Ovary (tissue), 9 donors: ENCODE results near the gene EID2. TPM values are rescaled to one million over a fixed set of nuclear protein-coding genes. Genes with fewer than 3 reads are reported as not detected.

Experiments
- DNase-seq, 5 donors: peaks; one replicate each; pipeline ENCODE4 v3.0.0-alpha.2; 2019 to 2020
- H3K27ac ChIP-seq, 2 donors: fragments of 200-600 bp; one replicate each; pipeline versions ENCODE4 v1.5.1 to v1.8.0; 2019 to 2022
- H3K27me3 ChIP-seq: fragments of 200-600 bp; one replicate; pipeline ENCODE4 v1.8.0; 2022
- H3K36me3 ChIP-seq: fragments of 200-600 bp; sonication (generic); one replicate; pipeline ENCODE4 v1.5.1; 2019
- H3K4me1 ChIP-seq: one replicate; pipeline ENCODE4 v1.8.1; 2013; ENCODE audit warnings: mild to moderate bottlenecking, moderate library complexity; ENCODE audit not compliant: insufficient read depth
- H3K4me3 ChIP-seq: fragments of 200-600 bp; sonication (generic); one replicate; pipeline ENCODE4 v1.5.1; 2017
- H3K9me3 ChIP-seq, 2 donors: fragments of 200-600 bp in 1 of 2; sonication (generic) in 1 of 2; one replicate each; pipeline versions ENCODE4 v1.5.1 to v1.8.1; 2013 to 2019; ENCODE audit warnings: mild to moderate bottlenecking in 1 of 2, moderate library complexity in 1 of 2
- EP300 ChIP-seq: sonication (generic); formaldehyde crosslinking; IDR thresholded peaks from one replicate; pipeline ENCODE4 v1.6.1; 2017; ENCODE audit warnings: antibody characterized with exemption
- POLR2A ChIP-seq: fragments of 450-650 bp; IDR thresholded peaks from one replicate; pipeline ENCODE4 v1.6.1; 2017; ENCODE audit warnings: antibody characterized with exemption, mild to moderate bottlenecking, moderate library complexity
- WGBS, 3 donors: extraction: QIAGEN DNeasy Blood & Tissue Kit in 1 of 3; methylation state at CpG; one replicate each; pipeline versions ENCODE4 v1.1.5 to v1.1.7; 2013 to 2017; 5-methylcytosine and 5-hydroxymethylcytosine counted together
- intact Hi-C, 4 donors: fragments of 100-400 bp; cut with DNase I; formaldehyde crosslinking; loops; one replicate each; pipeline versions ENCODE4 v1.11.0 to v1.15.1; 2022 to 2023
- polyA plus RNA-seq, 2 donors: library from polyadenylated mRNA; stranded (reverse); fragments of 200-250 nt in 1 of 2; fragments of 350-450 nt in 1 of 2; fragmentation: Illumina TruSeq in 1 of 2; extraction: RNeasy Lipid Tissue Mini Kit (QIAGEN cat#74804) in 1 of 2; gene quantifications; one replicate each; pipeline ENCODE4 v1.2.3, GENCODE V29; 2013 to 2014
- total RNA-seq, 7 donors: library from RNA; depleted of rRNA in 2 of 7; stranded (reverse); fragments of >200 nt in 2 of 7; fragmentation: NEBNext Ultra II Directional in 3 of 7; extraction: Animal tissue kit (Norgen Biotek cat#: 25700) in 3 of 7; gene quantifications; one replicate each; pipeline versions ENCODE4 v1.1.0 to v1.2.4, GENCODE V29; 2016 to 2023
- TF ChIP-seq, protein P1 (sequence below), 3 donors: fragments of 450-650 bp in 2 of 3; fragments of 200-600 bp in 1 of 3; IDR thresholded peaks; one replicate each; pipeline versions ENCODE4 v1.5.1 to v1.8.0; 2016 to 2022; ENCODE audit warnings: antibody characterized with exemption in 3 of 3, mild to moderate bottlenecking in 1 of 3
- donor health status: DM: no; HTN: no; CAD: no; lungs with moderate emphysema.
- donor health status: DM: no; HTN: no; CAD: no.
- donor health status: Bipolar disorder and iron deficiency.
- donor health status: DM: yes; HTN: yes; CAD: no.
- donor health status: DM: no; HTN: no; CAD: no.
- donor health status: DM: yes; HTN: yes; CAD: no.

Gene EID2
- total and polyA plus RNA-seq, 9 donors, result 6.9 to 17.0 (median 13.1) TPM

DNA sequence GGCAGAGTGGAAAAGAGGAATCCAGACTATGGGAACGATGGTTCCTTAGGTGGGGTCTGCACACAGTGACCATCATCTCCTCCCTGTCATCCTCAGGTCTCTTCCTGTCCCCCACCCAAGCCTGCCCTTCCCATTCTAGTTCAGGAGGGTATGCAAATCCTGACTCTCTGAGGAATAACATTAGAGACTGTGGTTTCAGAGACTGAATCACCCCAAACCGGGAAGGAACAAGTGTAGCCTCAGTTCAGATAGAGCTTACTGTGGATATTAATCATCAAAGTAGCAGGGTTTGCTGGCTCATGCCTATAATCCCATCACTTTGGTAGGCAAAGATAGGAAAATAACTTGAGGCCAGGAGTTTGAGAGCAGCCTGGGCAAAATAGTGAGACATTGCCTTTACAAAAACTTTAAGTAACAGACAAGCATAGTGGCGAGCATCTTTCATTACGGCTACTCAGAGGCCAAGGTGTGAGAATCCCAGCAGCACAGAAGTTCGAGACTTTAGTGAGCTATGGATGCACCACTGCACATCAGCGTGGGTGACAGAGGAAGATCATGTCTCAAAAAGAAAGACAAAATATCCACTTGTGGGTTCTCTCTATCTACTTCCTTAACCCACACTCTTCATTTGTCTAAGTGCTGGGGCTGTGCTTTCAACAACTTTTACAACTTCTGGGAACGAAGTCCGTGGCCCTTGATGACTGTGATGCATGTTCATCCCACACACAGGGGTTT lies 43.1 kb upstream of the EID2 start:
- no peaks in the 10 kb centered on the region for H3K27me3 ChIP-seq
- intact Hi-C loops, result no loop called here
- no peak overlapping the region for H3K4me3 ChIP-seq
- no peak overlapping the region for H3K27ac ChIP-seq
- no peaks in the 10 kb centered on the region for H3K9me3 ChIP-seq
- no peaks in the 10 kb centered on the region for H3K4me1 ChIP-seq
- no peak for DNase-seq
- TF ChIP-seq POLR2A (no peak), EP300 (no peak)
- TF ChIP-seq, protein P1, sequence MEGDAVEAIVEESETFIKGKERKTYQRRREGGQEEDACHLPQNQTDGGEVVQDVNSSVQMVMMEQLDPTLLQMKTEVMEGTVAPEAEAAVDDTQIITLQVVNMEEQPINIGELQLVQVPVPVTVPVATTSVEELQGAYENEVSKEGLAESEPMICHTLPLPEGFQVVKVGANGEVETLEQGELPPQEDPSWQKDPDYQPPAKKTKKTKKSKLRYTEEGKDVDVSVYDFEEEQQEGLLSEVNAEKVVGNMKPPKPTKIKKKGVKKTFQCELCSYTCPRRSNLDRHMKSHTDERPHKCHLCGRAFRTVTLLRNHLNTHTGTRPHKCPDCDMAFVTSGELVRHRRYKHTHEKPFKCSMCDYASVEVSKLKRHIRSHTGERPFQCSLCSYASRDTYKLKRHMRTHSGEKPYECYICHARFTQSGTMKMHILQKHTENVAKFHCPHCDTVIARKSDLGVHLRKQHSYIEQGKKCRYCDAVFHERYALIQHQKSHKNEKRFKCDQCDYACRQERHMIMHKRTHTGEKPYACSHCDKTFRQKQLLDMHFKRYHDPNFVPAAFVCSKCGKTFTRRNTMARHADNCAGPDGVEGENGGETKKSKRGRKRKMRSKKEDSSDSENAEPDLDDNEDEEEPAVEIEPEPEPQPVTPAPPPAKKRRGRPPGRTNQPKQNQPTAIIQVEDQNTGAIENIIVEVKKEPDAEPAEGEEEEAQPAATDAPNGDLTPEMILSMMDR (IDR thresholded peaks at IDR 0.05), result no peak
- no peaks in the 10 kb centered on the region for H3K36me3 ChIP-seq
- WGBS, 3 donors, result 56 to 66% (median 59%) methylated on average over 8 of the region's 8 CpGs

DNA sequence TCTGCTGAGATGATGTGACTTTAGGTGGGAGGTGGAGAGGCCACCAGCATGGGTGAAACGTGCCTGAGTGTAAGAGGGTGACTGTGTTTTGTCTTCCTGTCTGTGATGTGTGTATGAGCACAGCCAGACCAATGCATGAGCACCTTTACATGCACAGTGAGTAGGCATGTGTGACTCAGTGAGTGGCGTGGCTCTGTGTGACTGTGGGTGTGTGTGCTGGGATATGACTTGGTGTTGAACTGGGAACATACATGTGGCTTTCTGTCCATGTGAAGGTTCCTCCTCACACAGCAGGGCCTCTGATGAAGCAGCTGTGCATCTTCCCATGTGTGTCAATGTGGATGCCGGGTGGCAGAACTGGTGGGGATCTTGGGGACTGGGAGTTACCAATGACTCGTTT lies 42.5 kb upstream of the EID2 start:
- H3K9me3 ChIP-seq, result no peaks in the 10 kb centered on the region
- H3K4me1 ChIP-seq, result no peaks in the 10 kb centered on the region
- H3K27me3 ChIP-seq, result no peaks in the 10 kb centered on the region
- intact Hi-C loops, result no loop called here
- no peak overlapping the region for H3K27ac ChIP-seq
- H3K36me3 ChIP-seq, result no peaks in the 10 kb centered on the region
- no peak overlapping the region for H3K4me3 ChIP-seq
- 44 to 55% (median 55%) methylated on average over 4 of the region's 4 CpGs for WGBS, 3 donors
- no peak for TF ChIP-seq EP300
- TF ChIP-seq POLR2A, result no peak
- TF ChIP-seq, protein P1 (IDR thresholded peaks at IDR 0.05), result no peak
- DNase-seq, result no peak

DNA sequence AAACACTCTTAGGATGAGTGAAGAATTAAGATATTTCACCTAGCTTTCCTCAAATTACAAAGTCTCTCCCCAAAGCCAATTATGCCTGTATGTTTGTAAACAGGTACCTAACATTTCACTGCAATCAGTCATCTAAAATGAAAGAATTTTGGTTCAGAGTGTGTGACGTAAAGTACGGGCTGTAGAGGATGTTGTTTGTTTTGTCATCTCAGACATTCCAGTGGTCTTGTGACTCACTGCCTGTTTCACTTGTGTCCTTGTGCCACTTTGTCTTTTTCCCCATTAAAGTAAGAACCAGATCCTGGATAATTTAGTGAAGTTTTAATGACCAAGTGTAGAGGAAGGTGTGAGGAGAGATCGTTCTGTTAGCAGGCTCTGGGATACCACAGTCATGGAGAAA lies 28.6 kb upstream of the EID2 start:
- intact Hi-C loops, result no loop called here
- TF ChIP-seq, protein P1 (IDR thresholded peaks at IDR 0.05), result no peak
- no peak overlapping the region for H3K4me3 ChIP-seq
- WGBS, 3 donors, result 46 to 64% (median 53%) methylated on average over 3 of the region's 3 CpGs
- H3K36me3 ChIP-seq, result no peaks in the 10 kb centered on the region
- H3K27ac ChIP-seq, result no peak overlapping the region
- DNase-seq, result no peak
- no peaks in the 10 kb centered on the region for H3K27me3 ChIP-seq
- no peaks in the 10 kb centered on the region for H3K9me3 ChIP-seq
- no peaks in the 10 kb centered on the region for H3K4me1 ChIP-seq

DNA sequence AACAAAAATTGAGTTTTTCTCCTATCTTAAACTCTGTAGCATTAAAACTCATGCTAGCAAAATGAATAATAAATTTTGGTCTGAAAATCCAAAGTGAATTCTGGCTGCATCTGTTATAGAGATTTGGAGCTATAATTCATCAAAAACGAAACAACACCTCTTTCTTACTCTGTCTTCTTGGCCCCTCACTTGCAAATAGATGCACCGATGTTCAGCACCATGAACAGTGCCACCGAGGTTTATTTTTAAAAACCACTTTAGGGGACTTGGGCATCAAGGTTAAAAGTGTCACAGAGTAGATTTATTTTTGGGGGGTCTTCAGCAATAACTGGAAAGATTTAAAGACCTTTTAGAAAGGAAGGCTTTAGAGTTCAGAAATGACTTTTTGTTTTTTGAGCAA lies 26.1 kb upstream of the EID2 start:
- Histone ChIP-seq H3K27me3 (no peaks in the 10 kb centered on the region), H3K27ac (no peak overlapping the region), H3K4me1 (no peaks in the 10 kb centered on the region), H3K9me3 (no peaks in the 10 kb centered on the region), H3K4me3 (no peak overlapping the region), H3K36me3 (no peaks in the 10 kb centered on the region)
- TF ChIP-seq POLR2A (no peak), EP300 (no peak)
- TF ChIP-seq, protein P1 (IDR thresholded peaks at IDR 0.05), result no peak
- 31 to 35% (median 33%) methylated on average over 3 of the region's 3 CpGs for WGBS, 3 donors
- no peak for DNase-seq
- intact Hi-C loops, result no loop called here
